Kasumi-1 (cell line): ENCODE measurements around the gene ITGBL1.

Experiments
- DNase-seq, 2 experiments: peaks; one replicate each; lab custom pipeline; 2025; lab: John Stamatoyannopoulos, UW

Gene ITGBL1

DNA sequence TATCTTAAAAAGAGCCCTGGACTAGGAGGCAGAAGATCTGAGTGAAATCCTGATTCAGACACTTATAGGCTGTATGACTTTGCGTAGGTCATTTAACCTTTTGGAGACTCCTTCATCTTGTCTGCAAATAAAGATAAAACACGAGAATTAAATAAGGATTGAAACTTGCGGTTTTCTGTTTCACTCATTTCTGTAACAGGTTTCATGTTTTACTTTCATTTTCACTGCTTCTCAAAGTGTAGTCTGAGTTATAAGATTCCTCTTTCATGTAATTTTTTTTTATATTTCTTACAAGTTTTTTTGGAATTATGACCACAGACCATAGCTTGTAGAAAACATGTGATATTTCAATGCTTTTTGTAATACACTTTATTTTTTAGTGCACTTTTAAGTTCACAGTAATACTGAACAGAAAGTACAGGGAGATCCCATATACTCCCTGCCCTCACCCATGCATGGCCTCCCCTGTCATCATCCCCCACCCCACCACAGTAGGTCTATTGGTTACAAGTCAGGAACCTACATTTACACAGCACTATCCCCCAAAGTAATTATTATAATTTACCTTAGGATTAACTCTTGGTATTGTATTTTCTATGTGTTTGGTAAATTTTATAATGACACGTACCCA lies 174.6 kb downstream of the ITGBL1 start:
- no peak for DNase-seq

DNA sequence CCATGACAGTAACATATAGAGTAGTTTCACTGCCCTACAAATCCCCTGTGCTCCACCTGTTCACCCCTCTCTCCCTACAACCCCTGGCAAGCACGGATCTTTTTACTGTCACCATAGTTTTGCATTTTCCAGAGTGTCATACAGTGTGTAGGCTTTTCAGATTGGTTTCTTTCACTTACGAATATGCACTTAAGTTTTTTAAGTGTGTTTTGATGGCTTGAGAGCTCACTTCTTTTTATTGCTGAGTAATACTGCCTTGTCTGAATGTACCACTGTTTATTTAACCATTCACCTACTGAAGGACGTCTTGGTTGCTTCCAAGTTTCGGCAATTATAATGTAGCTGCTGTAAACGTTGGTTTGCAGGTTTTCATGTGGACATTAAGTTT lies 175.1 kb downstream of the ITGBL1 start:
- no peak for DNase-seq

DNA sequence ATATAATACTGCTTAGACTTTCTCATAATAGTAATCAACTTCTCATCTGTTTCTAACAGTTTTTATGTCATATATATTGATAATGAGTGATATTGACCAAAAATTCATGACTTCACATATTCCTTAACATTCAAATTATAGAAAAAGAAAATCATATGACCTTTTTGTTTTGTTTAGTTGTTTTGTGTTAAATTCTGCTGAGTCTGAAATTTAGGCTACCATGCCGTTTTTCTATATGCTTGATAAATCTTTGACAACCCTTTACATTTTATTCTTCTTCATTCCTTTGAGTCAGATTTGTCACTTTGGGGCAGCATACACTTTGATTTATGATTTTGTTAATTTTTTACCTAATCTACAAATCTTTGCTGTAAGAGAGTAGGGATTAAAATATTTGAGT lies 176.4 kb downstream of the ITGBL1 start:
- DNase-seq: no peak

DNA sequence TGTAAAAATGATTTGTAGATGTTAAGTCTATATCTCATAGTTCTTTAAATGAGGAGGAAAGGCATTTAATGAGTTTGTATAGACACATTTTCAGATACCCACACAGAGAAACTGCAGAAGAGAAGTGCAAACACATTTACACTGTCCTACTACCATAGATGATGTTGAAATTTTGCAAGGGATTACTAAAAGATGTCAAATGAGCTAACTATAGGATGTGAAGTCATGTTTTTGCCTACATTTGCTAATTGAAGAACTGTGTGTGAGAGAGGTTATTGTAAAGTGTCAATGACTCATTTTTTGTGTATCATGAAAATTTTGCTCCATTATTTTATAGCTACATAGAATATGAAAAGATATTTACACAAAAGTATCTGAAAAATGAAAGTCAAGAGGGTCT lies 178.9 kb downstream of the ITGBL1 start:
- no peak for DNase-seq

DNA sequence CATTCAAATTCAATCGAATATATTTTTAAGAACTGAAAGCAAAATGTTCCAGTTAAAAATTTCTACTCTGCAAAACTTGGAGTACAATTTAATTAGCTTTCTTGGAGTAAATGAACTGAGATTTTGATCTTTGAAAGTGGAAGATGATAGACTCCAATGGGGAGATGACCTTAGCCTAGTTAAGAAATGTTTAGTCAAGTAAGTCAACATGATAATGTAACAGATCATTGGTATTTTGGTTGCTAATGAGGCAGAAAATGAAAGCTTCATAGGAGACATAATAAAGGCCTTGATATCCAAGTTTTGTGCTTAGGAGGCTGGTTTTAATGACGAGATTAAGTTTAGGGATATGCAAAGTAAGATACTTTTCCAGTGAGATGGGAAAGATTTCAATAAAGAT lies 181.7 kb downstream of the ITGBL1 start:
- no peak for DNase-seq

DNA sequence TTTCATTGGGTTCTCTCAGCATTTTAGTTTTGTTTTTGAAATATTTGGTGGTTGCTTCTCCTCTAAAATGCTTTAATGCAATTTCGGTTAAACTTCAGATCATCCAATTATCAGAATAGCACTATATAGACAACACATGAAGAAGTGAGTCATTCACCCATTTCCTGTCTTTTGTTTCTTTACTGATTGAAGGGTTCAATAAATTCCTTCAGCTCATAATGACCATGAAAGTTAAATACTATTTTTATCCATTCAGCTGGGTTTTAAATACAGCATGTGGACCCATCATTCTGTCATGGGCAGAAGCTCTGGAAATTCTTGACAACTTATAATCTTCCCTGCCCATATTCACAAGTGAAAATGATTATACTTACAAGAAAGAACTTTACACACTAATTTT lies 187.2 kb downstream of the ITGBL1 start:
- DNase-seq: no peak

DNA sequence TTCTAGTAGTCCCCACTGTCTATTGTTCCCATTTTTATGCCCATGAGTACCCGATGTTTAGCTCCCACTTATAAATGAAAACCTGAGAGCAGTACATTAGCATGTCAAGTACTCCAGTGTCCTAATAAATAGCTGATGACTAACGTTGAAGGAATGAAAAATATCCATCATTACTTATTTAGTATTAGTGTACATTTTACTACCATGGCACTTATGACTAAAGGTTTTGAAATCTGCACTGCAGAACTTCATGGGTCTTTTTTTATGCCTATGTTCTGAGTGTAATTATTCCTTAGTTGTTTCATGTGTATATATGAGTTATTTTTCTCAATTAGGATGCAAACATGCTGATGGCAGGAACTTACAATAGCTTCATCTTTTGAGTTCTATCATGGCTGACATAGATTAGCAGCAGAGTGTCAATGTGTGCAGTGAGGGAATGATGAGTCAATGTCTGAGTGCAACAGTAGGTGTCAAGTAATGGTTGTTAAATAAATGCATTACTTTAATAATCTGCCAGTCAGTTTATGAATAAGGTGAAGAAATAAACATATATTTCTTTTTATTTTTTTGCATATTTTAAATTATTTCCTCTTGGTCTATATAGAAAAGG lies 188.4 kb downstream of the ITGBL1 start:
- no peak for DNase-seq

DNA sequence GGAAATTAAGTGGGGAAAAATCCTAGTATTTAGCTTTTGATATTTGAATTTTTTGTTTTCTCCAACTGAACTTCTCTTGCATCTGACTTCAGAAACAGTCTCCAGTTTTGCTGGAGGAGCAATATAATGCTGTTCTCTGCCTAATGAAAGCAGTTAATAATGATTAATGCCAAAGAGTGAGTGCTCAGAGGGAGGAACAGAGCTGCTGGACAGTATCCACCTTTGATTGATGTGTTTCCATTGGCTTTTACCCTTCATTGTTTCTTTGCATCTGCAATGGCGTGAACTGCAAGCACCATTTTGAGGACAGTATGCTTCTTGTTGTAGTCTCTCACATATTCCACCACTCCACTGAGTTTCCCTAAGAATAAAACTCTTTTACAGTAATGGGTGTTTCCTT lies 193.4 kb downstream of the ITGBL1 start:
- DNase-seq: no peak

DNA sequence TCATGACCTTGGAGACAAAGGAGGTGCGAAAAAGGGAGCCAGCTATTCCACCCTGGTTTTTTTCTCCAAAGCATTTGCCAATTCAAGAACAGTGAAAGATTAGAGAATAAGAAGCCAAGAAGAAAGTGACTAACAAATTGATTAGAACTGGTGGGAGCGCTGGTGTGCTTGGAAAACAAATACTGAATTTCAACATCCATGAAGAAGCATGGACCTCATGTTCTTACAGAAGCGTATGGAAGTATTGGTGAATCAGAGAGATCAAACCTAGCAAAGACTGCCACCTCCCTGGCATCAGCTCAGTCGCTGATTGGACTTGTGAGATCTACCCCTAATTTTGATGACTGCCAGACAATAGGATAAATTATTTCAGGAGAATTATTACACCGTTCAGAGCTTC lies 195.3 kb downstream of the ITGBL1 start:
- no peak for DNase-seq

DNA sequence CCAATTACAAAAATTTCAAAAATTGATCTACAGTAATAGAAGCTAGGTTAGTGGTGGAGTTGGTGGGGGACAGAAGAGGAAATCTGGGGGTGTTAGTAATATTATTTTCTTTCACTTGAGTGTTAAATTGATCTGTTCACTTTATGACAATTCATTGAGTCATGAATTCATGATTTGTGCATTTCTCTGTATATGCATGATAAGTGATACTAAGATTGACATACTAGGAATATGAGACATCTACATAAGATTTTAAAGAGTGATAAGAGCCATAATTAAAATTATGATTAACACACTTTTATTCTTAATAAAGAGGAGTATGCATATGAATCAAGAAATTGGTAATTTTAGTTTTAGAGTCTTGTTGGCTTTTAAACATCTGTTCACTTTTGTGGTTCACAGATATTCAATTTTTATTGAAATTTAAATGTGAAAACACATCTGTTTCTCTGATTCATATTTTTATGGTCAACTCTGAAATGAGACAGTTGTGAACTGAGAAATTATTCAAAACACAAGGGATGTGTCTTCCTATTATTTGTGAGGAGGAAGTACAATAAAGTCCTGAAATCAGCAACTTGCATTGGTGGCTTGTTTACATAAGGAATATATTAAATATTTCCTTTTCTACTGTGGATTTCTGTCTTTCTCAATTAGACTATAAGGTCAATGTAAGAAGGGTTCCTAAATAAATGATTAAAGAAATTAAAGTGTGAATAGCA lies 196.5 kb downstream of the ITGBL1 start:
- DNase-seq: no peak

DNA sequence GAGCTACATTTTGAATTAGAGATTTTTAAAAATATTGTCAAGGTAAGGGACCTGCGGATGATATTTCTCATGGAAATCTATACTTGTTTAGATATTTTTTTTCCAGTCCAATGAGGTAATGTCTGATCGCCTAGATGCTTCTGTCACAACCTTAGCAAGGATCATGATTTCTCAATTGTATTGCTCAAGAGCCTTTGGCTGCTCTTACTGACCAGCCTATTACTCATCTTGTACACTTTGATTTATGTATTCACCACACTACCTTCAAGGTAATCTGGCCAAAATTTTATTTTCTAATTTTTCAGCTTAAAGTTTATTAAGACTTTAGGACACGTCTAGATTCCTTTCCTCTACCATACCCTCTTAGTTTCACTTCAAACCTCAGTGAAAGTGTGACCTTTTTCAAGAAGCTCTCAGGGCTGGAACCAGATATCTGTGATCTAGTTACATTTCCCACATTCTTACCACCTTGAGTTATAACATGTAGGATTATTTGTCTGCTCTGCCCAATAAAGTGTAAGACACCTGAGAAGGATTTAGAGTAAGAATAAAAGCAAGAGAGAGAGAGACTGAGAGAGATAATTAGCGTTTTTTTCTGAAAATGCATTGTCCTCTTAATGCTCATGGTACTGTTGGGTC lies 197.1 kb downstream of the ITGBL1 start:
- no peak for DNase-seq

DNA sequence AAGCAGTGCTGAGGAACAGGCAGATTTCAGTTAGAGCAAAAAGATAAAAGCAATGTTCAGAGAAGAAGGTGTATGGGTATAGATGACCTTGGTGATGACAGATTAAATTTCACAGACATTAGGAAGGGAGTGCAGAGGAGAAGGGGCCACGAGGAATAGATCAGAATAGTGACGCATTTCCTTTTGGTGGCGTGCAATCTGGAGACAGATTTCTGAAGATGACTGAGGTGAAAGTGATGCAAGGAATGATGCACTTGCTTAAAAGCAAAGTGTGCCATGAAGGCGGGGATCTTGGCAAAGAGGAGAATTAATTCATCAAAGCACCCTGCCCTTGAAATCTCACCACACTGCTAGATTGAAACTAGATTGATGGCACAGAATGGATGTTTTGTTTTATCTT lies 202.4 kb downstream of the ITGBL1 start:
- no peak for DNase-seq

DNA sequence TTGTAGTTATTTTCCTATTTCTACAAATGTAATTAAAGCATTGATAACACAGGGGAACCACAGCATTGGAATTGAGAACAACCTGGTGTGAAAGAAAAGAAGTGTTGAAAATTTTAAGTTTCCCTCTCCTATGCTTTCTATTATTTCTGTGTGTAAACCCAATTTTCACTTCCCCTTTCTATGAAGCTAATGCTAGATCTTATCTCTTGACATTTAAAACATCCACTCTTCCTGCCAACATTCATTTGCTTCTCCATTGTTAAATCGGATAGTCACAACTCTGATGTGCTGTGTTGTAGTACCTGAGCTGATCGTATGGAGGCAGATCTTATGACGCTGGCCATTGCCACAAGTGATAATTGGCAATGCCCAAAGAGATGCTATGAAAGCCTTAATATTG lies 203.0 kb downstream of the ITGBL1 start:
- peak; percentile 44 to 49 for DNase-seq

DNA sequence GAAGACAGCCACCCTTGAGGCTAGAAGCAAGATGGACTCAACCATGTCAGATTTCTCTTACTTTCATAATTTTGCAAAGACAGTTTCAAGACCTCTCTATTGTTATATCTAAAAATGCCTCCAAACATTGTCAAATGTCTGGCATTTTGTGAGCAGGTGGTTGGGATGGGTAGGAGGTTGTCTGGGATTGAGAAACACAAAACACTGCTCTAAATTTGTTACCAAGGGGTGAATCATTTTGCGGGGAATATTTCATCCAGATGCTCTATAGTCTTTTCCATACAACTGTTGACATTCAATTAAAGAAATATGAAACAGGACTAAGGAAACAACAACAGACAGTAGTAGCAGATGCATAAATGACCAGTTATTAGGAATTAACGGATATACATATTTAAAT lies 208.2 kb downstream of the ITGBL1 start:
- DNase-seq: no peak

DNA sequence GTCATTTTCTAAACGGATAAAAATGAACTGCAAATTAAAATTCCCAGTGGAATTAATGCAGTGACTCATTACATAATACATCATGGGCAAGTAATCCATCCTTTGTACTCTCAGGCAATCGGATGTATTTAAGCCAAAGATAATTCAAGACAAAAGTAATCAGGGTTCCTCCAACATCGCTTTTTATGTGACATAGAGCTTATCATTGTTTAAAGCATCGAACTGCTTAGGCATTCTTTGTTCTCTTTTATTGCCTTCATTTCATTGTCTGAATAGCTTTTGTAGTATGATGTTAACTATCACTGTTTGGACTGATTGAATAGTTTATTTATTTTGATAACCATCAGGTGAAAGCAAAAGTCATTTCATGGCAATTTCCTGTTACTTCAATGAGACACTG lies 209.4 kb downstream of the ITGBL1 start:
- DNase-seq: no peak

DNA sequence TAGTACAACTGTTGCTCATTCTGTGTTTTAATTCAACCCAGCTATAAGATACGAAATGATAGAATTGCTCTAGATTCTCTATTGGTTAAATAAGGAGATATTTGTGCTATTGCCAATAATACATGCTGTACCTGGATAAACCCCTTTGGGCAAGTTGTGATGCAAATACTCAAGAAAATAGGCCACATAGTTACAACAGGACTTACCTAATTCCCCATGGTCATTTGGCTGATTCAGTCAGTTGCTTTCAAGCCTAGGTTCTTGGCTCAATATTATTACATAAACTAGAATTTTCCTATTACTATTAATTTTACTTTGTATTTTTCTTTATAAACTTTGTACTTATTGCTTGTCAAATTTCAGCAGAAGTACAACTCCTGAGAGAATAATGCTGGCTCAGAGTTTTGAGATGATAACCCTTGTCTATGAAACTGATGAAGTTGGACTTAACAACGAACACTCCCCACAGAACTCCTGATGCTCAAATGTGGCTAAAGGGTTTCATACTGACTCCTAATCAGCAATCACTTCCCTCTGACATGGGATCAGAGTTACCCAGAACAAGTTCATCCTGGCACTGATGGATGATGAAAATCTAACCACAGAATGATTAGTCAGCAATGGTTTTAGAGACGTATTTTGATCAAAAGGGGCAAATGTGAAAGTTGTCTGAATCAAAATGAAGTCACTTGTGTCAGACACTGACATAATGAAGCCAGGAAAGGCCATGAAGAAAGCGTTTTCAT lies 221.1 kb downstream of the ITGBL1 start:
- no peak for DNase-seq

DNA sequence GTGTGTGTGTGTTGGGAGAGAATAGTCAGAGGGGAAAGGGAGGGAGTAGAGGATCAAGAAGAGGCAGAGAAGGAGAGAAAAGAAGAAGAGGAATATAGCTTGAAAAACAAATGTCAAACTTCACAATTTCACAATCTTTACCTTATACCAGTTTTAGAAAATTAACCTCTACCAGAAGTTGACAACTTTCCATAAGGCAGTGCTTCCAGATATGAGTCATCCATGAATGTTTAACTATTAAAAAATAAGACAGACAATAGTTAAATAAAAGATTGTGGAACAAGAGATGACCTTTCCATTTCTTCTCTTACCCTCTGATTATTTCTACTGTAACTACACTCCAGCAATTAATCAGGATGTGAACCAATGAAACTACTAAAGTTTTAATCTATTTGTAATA lies 229.4 kb downstream of the ITGBL1 start:
- no peak for DNase-seq

DNA sequence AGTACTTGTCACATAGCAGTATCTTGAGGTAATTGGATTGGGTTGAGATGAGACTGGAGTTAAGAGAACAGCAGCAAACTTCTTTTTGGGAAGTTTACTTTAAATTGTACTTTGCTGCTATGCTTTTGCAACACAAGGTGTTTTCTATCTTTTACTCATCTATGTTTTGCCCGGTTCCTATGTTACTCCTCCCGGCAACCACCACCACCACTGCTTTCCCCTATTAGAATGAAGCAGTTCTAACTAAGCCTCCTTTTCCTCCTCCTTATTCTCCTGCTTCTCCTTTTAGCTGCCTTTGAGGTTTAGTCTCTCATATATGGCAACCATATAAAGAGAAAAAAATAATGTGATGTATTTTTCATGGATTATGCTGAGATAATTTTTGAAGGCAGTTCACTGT lies 233.5 kb downstream of the ITGBL1 start:
- no peak for DNase-seq

DNA sequence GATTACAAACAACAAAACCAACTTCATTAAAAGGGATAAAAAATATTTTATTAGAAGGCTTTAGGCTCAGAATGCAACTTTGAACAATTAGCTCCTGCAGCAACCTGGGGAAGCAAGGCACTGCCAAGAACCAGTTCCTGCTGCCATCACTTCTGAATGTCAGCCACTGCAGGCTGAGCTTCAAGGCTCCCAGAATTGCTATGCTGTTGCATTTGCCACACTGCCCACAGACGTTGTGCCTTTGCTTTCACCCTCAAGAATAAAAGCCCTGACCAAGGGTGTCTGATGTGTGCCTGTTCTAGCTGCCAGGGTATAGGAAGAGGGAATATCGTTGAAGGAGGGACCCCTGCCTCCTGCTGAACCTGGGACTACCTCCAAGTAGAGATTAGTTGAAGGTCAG lies 238.4 kb downstream of the ITGBL1 start:
- DNase-seq: no peak

DNA sequence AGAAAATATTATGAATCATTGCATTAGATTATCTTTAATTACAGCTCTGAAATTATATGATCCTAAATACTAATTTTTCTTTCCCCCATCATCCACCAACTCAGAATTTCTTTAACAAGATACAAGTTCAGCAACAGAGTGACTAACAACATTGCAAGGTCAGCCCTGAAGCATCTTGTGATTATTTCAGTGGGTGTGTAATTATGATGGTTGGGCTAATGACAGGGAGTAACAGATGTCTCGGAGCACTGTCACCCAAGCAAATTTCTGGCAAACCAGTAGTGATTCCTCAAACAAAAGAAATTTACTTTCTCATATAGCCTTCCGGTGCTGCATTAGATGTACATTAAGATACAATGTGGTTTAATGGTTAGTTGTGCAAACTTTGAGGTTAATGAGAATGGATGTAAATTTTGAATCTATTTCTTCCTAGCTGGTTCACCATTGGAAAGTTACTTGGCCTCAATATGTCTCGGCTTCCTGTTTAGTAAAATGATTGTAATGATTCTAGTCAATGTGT lies 238.9 kb downstream of the ITGBL1 start:
- no peak for DNase-seq

DNA sequence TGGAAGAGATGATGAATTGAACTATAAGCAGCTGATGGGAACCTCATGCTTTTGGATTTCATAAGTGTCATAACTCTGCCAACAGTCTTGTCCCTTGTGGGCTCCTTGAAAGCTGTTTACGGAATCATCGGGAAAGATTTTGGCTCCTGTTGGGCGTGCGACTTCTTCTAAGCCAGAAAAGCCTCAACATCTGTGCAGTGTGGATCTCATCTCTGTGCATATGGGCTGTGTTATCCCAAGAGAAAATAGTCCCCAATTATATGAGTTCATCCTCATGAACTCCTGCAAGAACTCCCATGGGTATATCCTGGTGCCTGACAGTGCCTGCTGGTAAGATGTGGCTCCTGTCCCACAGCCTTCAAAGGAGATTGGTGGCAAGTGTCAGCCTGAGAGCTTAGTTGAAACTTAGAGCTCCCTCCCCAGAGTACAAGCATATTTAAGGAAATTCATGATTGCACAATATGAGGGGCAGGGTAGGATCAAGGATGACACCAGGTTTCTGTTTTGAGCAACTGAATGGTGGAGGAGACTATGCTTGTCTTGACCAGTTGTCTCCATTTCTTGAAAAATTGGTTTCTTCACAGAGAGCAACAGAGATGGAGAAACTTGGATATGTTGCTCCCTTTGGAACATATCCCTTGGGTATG lies 243.5 kb downstream of the ITGBL1 start:
- no peak for DNase-seq

DNA sequence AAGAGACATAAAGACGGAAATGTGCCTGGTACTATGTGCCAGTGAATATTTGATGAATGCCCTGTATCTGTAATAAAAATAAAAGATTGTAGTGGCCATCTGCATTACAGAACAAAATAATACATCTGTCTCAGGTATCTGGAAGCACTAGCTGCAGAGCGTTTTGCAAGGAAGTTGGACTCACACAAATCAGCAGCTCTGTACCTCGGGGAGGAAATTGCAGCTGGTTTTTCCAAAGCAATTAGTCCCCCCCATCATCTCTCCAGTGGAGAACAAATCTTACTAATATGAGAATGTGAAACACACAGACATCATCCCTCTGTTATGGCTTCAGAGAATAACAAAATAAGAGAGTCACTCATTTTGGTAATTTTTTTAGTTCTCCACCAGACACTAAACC lies 245.3 kb downstream of the ITGBL1 start:
- no peak for DNase-seq
